Esophagus squamous epithelium (tissue), 5 donors: Measurements from ENCODE around the gene LRP1B. TPM values are rescaled to one million over a fixed set of nuclear protein-coding genes. Genes with fewer than 3 reads are reported as not detected.
A peak's percentile ranks its signal among the peaks of the same experiment; 100 is the strongest.

Source experiments
- DNase-seq: peaks from one replicate; lab custom pipeline; 2025; lab: John Stamatoyannopoulos, UW
- H3K27ac ChIP-seq, 4 donors: fragments of 200-600 bp; sonication (generic); one replicate each; pipeline ENCODE4 v1.5.1; 2016 to 2019; ENCODE audit warnings: mild to moderate bottlenecking in 1 of 4
- H3K27me3 ChIP-seq, 4 donors: fragments of 200-600 bp; sonication (generic); 1 replicate in 3 of 4; 2 replicates in 1 of 4; pipeline versions ENCODE4 v1.5.1 to v1.6.0; 2017 to 2021; ENCODE audit warnings: antibody characterized with exemption in 1 of 4
- H3K36me3 ChIP-seq, 3 donors: fragments of 200-600 bp; sonication (generic); one replicate each; pipeline ENCODE4 v1.5.1; 2016 to 2019
- H3K4me1 ChIP-seq, 3 donors: fragments of 200-600 bp; sonication (generic); one replicate each; pipeline ENCODE4 v1.5.1; 2017 to 2019
- H3K4me3 ChIP-seq, 4 donors: fragments of 200-600 bp; sonication (generic); 1 replicate in 3 of 4; 2 replicates in 1 of 4; pipeline ENCODE4 v1.5.1; 2016 to 2019; ENCODE audit warnings: mild to moderate bottlenecking in 2 of 4, moderate library complexity in 1 of 4
- H3K9me3 ChIP-seq, 3 donors: fragments of 200-600 bp; sonication (generic); one replicate each; pipeline ENCODE4 v1.5.1; 2016 to 2019
- POLR2A ChIP-seq, 4 donors: fragments of 450-650 bp; IDR thresholded peaks; one replicate each; pipeline ENCODE4 v1.6.1; 2017; ENCODE audit warnings: antibody characterized with exemption in 4 of 4, mild to moderate bottlenecking in 4 of 4, moderate library complexity in 3 of 4
- WGBS, 2 donors: methylation state at CpG; one replicate each; pipeline ENCODE4 v1.1.5; 2018; 5-methylcytosine and 5-hydroxymethylcytosine counted together
- intact Hi-C: fragments of 100-400 bp; cut with DNase I; formaldehyde crosslinking; loops from one replicate; pipeline ENCODE4 v1.15.0; 2022
- total RNA-seq, 4 donors: library from RNA; depleted of rRNA; stranded (reverse); fragments of >200 nt; gene quantifications; one replicate each; pipeline ENCODE4 v1.1.0, GENCODE V29; 2016
- TF ChIP-seq, protein P1 (sequence below), 6 experiments: fragments of 450-650 bp in 4 of 6; fragments of 200-600 bp in 2 of 6; sonication (generic) in 2 of 6; IDR thresholded peaks; one replicate each; pipeline ENCODE4 v1.5.1; 2016 to 2019; ENCODE audit warnings: antibody characterized with exemption in 6 of 6, mild to moderate bottlenecking in 4 of 6, moderate library complexity in 4 of 6
- donor health status: DM: yes; HTN: yes; CAD: no.

The LRP1B gene
- total RNA-seq, 4 donors from 2014 or later = 0.04 to 1.1 (median 0.23) TPM

GRCh38 chr2:140509765-140510164 is 1621.1 kb downstream of the LRP1B start:
- TF ChIP-seq POLR2A (IDR thresholded peaks at IDR 0.05) = no peak
- TF ChIP-seq, protein P1, sequence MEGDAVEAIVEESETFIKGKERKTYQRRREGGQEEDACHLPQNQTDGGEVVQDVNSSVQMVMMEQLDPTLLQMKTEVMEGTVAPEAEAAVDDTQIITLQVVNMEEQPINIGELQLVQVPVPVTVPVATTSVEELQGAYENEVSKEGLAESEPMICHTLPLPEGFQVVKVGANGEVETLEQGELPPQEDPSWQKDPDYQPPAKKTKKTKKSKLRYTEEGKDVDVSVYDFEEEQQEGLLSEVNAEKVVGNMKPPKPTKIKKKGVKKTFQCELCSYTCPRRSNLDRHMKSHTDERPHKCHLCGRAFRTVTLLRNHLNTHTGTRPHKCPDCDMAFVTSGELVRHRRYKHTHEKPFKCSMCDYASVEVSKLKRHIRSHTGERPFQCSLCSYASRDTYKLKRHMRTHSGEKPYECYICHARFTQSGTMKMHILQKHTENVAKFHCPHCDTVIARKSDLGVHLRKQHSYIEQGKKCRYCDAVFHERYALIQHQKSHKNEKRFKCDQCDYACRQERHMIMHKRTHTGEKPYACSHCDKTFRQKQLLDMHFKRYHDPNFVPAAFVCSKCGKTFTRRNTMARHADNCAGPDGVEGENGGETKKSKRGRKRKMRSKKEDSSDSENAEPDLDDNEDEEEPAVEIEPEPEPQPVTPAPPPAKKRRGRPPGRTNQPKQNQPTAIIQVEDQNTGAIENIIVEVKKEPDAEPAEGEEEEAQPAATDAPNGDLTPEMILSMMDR (IDR thresholded peaks at IDR 0.05) = no peak
- Histone ChIP-seq H3K4me1 (no peaks in the 10 kb centered on the region), H3K4me3 (no peak overlapping the region), H3K27ac (no peak overlapping the region), H3K27me3 (no peaks in the 10 kb centered on the region), H3K9me3 (no peaks in the 10 kb centered on the region), H3K36me3 (no peaks in the 10 kb centered on the region)
- intact Hi-C loops = no loop called here
- DNase-seq = no peak
- 86 to 100% methylated on average over 6 of the region's 6 CpGs for WGBS, 2 donors

DNA sequence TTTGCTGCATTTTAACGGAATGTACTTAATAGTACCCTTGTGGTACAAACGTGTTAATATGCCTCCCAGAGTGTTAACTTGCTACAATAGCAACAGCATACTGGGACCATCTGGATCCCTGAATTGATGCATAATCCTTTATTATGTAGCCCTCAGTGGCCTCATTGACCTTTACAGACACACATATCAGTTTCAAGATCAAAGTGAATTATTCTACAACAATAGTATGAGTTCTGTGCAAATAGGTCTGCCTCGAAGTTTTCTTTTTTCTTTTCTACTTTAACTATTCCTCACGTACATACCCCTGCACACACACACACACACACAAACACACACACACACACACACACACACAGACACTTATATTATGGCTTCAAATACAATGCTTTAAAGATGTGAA is 1622.1 kb downstream of the LRP1B start:
- no peak overlapping the region for H3K4me3 ChIP-seq
- TF ChIP-seq, protein P1 (IDR thresholded peaks at IDR 0.05) = no peak
- TF ChIP-seq POLR2A (IDR thresholded peaks at IDR 0.05) = no peak
- no peaks in the 10 kb centered on the region for H3K4me1 ChIP-seq
- no peak overlapping the region for H3K27ac ChIP-seq
- WGBS, 2 donors = 37 to 40% methylated on average over 4 of the region's 4 CpGs
- intact Hi-C loops = no loop called here
- H3K27me3 ChIP-seq = no peaks in the 10 kb centered on the region
- no peak for DNase-seq
- no peaks in the 10 kb centered on the region for H3K9me3 ChIP-seq
- H3K36me3 ChIP-seq = no peaks in the 10 kb centered on the region

DNA sequence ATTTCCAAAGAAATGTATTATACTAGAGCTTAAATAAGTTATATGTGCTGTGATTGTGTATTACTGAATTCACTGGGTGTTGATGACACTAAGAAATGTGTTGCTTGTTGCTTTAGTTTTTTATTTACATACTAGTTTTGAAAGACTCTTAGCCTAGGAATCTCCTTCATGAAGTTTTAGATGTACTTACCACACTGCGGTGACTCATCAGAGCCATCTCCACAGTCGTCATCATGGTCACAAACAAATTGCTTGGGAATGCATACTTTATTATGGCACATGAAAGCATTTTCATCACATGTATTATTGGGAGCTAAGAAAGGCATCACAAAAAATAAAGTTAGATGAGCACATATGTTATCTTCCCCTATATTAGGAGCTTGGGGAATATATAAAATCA is 1624.2 kb downstream of the LRP1B start:
- TF ChIP-seq, protein P1 (IDR thresholded peaks at IDR 0.05) = no peak
- TF ChIP-seq POLR2A (IDR thresholded peaks at IDR 0.05) = no peak
- Histone ChIP-seq H3K36me3 (no peaks in the 10 kb centered on the region), H3K27me3 (no peaks in the 10 kb centered on the region), H3K27ac (no peak overlapping the region), H3K9me3 (no peaks in the 10 kb centered on the region), H3K4me3 (no peak overlapping the region), H3K4me1 (no peaks in the 10 kb centered on the region)
- WGBS, 2 donors = 84 to 88% methylated on average over 2 of the region's 2 CpGs
- DNase-seq = no peak
- intact Hi-C loops = no loop called here

DNA sequence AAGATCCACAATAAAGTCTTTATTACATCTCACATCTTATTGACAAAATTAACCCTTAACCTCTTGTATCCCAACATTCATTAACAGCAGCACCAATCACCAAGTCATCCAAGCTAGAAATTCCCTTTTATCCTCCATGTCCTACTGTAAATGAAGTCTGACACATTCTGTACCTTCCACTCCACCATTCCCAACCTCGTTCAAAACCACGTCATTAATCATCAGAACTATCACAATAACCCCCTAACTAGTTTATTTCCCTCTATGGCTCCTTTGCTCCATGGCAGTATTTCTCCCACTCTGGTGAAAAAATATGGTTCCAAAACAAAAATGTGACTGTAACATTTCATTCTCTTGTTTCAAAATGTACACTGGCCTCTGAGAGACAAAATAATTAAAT is 1626.2 kb downstream of the LRP1B start:
- H3K9me3 ChIP-seq = no peaks in the 10 kb centered on the region
- no peak overlapping the region for H3K4me3 ChIP-seq
- H3K36me3 ChIP-seq = no peaks in the 10 kb centered on the region
- H3K27me3 ChIP-seq = no peaks in the 10 kb centered on the region
- intact Hi-C loops = no loop called here
- H3K27ac ChIP-seq = no peak overlapping the region
- 44 to 56% methylated on average over 2 of the region's 2 CpGs for WGBS, 2 donors
- H3K4me1 ChIP-seq = no peaks in the 10 kb centered on the region
- DNase-seq = no peak
- no peak for TF ChIP-seq POLR2A (IDR thresholded peaks at IDR 0.05)
- TF ChIP-seq, protein P1 (IDR thresholded peaks at IDR 0.05) = no peak

GRCh38 chr2:140502951-140503630 is 1627.7 kb downstream of the LRP1B start:
- Histone ChIP-seq H3K9me3 (no peaks in the 10 kb centered on the region), H3K36me3 (no peaks in the 10 kb centered on the region), H3K4me1 (no peaks in the 10 kb centered on the region), H3K27ac (no peak overlapping the region), H3K4me3 (peak overlapping the region in 1 of 4 donors; percentile 18), H3K27me3 (no peaks in the 10 kb centered on the region)
- no peak for DNase-seq
- TF ChIP-seq, protein P1 (IDR thresholded peaks at IDR 0.05) = no peak
- no peak for TF ChIP-seq POLR2A (IDR thresholded peaks at IDR 0.05)
- 35% methylated on average over 6 of the region's 6 CpGs for WGBS, 2 donors
- intact Hi-C loops = no loop called here
